ENCODE results near the gene GJB6. TPM values are rescaled to one million over a fixed set of nuclear protein-coding genes. Genes with fewer than 3 reads are reported as not detected.
"Not testable (repeated sequence)": the region's sequence is repeated elsewhere in the genome, so short reads cannot be mapped to it uniquely, and the experiment has no call there.

Gene GJB6
- 0.37 and 0.44 TPM in 2 replicates for polyA plus RNA-seq (2013)

DNA sequence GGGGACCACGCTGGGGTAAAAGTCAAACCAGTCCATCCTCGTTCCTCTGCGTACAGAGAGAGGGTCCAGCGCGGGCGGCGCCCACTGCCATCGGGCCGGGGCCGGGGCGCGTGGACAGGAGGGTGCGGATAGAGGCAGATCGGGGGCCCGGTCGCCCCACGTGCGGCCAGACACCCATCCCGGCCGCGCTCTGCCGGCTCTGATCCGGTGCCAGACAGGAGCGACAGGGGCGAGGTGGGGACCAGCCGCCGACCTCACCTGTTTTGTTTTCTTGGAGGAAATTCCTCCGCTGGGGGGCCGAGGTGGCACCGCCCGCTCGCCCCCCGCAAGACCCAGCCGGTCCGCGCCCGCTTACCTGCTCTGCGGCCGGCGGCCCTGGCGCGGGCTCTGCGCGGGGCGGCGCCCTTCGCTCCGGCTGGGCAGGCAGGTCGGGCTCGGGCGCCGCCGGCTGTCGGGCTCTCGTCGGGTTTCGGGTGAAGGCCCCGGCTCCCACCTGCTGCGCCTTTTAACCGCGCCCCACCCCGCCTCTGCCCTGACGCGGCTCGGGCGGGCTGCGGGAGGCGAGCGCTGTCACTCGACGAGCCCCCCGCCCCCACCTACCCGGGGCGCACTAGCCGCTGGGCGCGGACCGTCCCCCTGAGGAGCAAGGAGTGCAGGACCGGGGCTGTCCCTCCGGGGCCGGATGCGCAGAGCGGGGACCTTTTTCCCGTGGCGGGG, at the start of gene GJB6:
Gene GJB6, minus strand, starts transcription at position 481 of the 717 bp plus-strand sequence. CDS start 8,839 bp downstream, outside the sequence.
- Histone ChIP-seq H4K8ac (ENCODE audit: low read depth, low read length) (no peak within 1 kb of the TSS), H2AK5ac (ENCODE audit: low read length) (no peak within 1 kb of the TSS), H2BK5ac (ENCODE audit: low read depth, low read length, poor library complexity) (peak within 1 kb of the TSS; percentile 14), H3K4me2 (ENCODE audit: low read length) (peak within 1 kb of the TSS; percentile 89), H3K23ac (ENCODE audit: low read length) (peak within 1 kb of the TSS; percentile 29), H3K4me1 (ENCODE audit: control insufficient read depth in 1 of 2, insufficient read depth in 2 of 2, low read length in 2 of 2) (peaks cover 11 to 14% of the 10 kb centered on the region in 2 experiments), H3K27ac (ENCODE audit: low read depth, low read length) (no peak within 1 kb of the TSS), H3K36me3 (ENCODE audit: control insufficient read depth in 1 of 2, insufficient read depth in 2 of 2, low read length in 2 of 2) (no peaks in the 10 kb centered on the region), H3K9ac (ENCODE audit: low read length) (peak within 1 kb of the TSS; percentile 59), H3K79me1 (ENCODE audit: low read length) (peaks cover 3% of the 10 kb centered on the region), H3K27me3 (ENCODE audit: insufficient read depth, low read length) (peaks cover 20% of the 10 kb centered on the region), H2BK120ac (ENCODE audit: insufficient read depth, low read length, poor library complexity) (no peak within 1 kb of the TSS), H4K91ac (ENCODE audit: low read depth, low read length) (peak within 1 kb of the TSS; percentile 17), H3K18ac (ENCODE audit: low read length) (no peak within 1 kb of the TSS), H2AFZ (ENCODE audit: insufficient read depth, low read length, poor library complexity) (peak within 1 kb of the TSS; percentile 74), H4K12ac (ENCODE audit: low read depth, low read length) (no peak within 1 kb of the TSS), H3K4ac (ENCODE audit: low read depth, low read length) (no peak within 1 kb of the TSS), H3K14ac (ENCODE audit: low read length) (peak within 1 kb of the TSS; percentile 25), H2BK12ac (ENCODE audit: low read length) (no peak within 1 kb of the TSS), H3K9me3 (ENCODE audit: insufficient read depth, low read depth, low read length) (peaks cover 4% of the 10 kb centered on the region), H3K79me2 (ENCODE audit: control insufficient read depth, insufficient read depth, low read length, poor library complexity) (no peaks in the 10 kb centered on the region), H3K4me3 (ENCODE audit: low read depth, low read length) (peak within 1 kb of the TSS; percentile 46)
- peak in 1 of 2 donors; percentile 19 for DNase-seq
- no CpG with 5 or more reads among the region's 85 CpGs for WGBS (ENCODE audit: extremely low coverage, insufficient coverage, insufficient read length)

DNA sequence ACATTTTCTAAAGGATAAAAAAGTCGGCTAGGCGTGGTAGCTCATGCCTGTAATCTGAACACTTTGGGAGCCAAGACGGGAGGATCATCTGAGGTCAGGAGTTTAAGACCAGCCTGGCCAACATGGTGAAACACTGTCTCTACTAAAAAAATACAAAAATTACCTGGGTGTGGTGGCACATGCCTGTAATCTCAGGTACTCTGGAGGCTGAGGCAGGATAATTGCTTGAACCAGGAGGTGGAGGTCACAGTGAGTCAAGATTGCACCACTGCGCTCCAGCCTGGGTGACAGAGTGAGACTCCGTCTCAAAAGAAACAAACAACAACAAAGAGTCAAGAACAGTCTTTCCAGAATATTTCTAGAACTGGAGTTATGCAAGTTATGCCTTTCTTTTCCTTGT, 44.8 kb upstream of the GJB6 start:
- not testable (repeated sequence) for H4K91ac ChIP-seq (ENCODE audit: low read depth, low read length); H3K4me2 ChIP-seq (ENCODE audit: low read length); H2BK120ac ChIP-seq (ENCODE audit: insufficient read depth, low read length, poor library complexity); H4K12ac ChIP-seq (ENCODE audit: low read depth, low read length); H2AK5ac ChIP-seq (ENCODE audit: low read length); H3K79me2 ChIP-seq (ENCODE audit: control insufficient read depth, insufficient read depth, low read length, poor library complexity); H3K9me3 ChIP-seq (ENCODE audit: insufficient read depth, low read depth, low read length); H4K8ac ChIP-seq (ENCODE audit: low read depth, low read length); H3K79me1 ChIP-seq (ENCODE audit: low read length); H3K4ac ChIP-seq (ENCODE audit: low read depth, low read length); H2BK5ac ChIP-seq (ENCODE audit: low read depth, low read length, poor library complexity); H3K18ac ChIP-seq (ENCODE audit: low read length); H2AFZ ChIP-seq (ENCODE audit: insufficient read depth, low read length, poor library complexity); H3K23ac ChIP-seq (ENCODE audit: low read length); H3K27me3 ChIP-seq (ENCODE audit: insufficient read depth, low read length); H3K4me1 ChIP-seq (ENCODE audit: control insufficient read depth in 1 of 2, insufficient read depth in 2 of 2, low read length in 2 of 2); H3K27ac ChIP-seq (ENCODE audit: low read depth, low read length); H3K9ac ChIP-seq (ENCODE audit: low read length); H3K14ac ChIP-seq (ENCODE audit: low read length); H3K4me3 ChIP-seq (ENCODE audit: low read depth, low read length); H2BK12ac ChIP-seq (ENCODE audit: low read length); H3K36me3 ChIP-seq (ENCODE audit: control insufficient read depth in 1 of 2, insufficient read depth in 2 of 2, low read length in 2 of 2)
- DNase-seq = peak; percentile 55 to 76
- WGBS (ENCODE audit: extremely low coverage, insufficient coverage, insufficient read length) = no CpG with 5 or more reads among the region's 5 CpGs

DNA sequence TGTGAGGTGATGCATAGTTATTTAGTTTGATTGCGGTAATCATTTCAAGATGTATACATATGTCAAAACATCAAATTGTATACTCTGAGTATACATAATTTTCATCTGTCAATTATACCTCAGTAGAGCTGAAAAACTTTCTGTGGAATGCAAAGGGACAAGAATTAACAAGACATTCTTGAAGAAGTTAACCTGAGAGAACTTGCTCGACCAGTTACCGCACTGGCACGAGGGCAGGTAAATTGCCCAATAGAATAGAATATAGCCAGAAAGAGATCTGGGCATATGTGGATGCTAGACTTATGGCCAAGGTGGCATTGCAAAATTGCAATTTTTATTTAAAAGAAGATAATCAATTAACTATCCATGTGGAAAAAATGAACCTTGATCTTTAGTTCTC, 42.3 kb upstream of the GJB6 start:
- no peak overlapping the region for H2AK5ac ChIP-seq (ENCODE audit: low read length)
- H2BK120ac ChIP-seq (ENCODE audit: insufficient read depth, low read length, poor library complexity) = no peak overlapping the region
- no peak overlapping the region for H4K8ac ChIP-seq (ENCODE audit: low read depth, low read length)
- H3K4me3 ChIP-seq (ENCODE audit: low read depth, low read length) = no peak overlapping the region
- H3K4ac ChIP-seq (ENCODE audit: low read depth, low read length) = no peak overlapping the region
- no peak overlapping the region for H4K12ac ChIP-seq (ENCODE audit: low read depth, low read length)
- no peak overlapping the region for H2AFZ ChIP-seq (ENCODE audit: insufficient read depth, low read length, poor library complexity)
- H3K9ac ChIP-seq (ENCODE audit: low read length) = no peak overlapping the region
- H3K18ac ChIP-seq (ENCODE audit: low read length) = no peak overlapping the region
- peak; percentile 62 to 90 for DNase-seq
- H2BK12ac ChIP-seq (ENCODE audit: low read length) = no peak overlapping the region
- no peaks in the 10 kb centered on the region for H3K27me3 ChIP-seq (ENCODE audit: insufficient read depth, low read length)
- H3K36me3 ChIP-seq (ENCODE audit: control insufficient read depth in 1 of 2, insufficient read depth in 2 of 2, low read length in 2 of 2) = no peaks in the 10 kb centered on the region
- no peaks in the 10 kb centered on the region for H3K79me1 ChIP-seq (ENCODE audit: low read length)
- WGBS (ENCODE audit: extremely low coverage, insufficient coverage, insufficient read length) = no CpG with 5 or more reads among the region's 4 CpGs
- H3K23ac ChIP-seq (ENCODE audit: low read length) = no peak overlapping the region
- H3K79me2 ChIP-seq (ENCODE audit: control insufficient read depth, insufficient read depth, low read length, poor library complexity) = no peaks in the 10 kb centered on the region
- H4K91ac ChIP-seq (ENCODE audit: low read depth, low read length) = no peak overlapping the region
- H3K14ac ChIP-seq (ENCODE audit: low read length) = no peak overlapping the region
- H3K4me2 ChIP-seq (ENCODE audit: low read length) = no peak overlapping the region
- no peak overlapping the region for H3K27ac ChIP-seq (ENCODE audit: low read depth, low read length)
- H3K9me3 ChIP-seq (ENCODE audit: insufficient read depth, low read depth, low read length) = no peaks in the 10 kb centered on the region
- no peak overlapping the region for H2BK5ac ChIP-seq (ENCODE audit: low read depth, low read length, poor library complexity)
- H3K4me1 ChIP-seq (ENCODE audit: control insufficient read depth in 1 of 2, insufficient read depth in 2 of 2, low read length in 2 of 2) = peaks cover 0 to 2% of the 10 kb centered on the region in 2 experiments

DNA sequence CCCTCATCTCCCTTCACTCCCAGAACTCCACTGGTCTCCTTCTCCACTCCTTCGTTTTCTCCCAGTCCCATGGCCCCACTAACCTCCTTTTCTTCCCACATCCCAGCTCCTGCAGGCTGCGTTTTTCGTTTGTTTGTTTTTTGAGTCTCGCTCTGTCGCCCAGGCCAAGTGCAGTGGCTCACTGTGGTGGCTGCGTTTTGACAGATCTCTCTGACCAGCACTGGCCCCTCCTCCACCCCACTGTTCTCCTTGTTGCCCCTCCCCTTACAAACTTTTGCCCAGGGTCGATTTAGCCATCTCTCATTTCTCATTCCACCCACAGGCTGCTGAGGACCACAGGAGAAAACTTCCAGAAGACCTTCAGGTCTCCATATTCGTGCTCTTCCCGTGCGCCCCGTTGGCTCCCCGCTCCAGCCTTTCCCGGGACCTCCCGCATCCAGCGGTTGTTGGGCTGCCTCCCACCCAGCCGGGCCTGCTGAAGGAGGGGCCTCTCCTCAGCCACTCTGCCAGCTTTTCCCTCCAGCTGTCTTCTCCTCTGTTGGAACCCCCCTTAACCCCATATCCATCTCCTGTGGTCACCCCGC, 40.6 kb upstream of the GJB6 start:
- H2BK5ac ChIP-seq (ENCODE audit: low read depth, low read length, poor library complexity) = no peak overlapping the region
- no peak overlapping the region for H4K12ac ChIP-seq (ENCODE audit: low read depth, low read length)
- H3K36me3 ChIP-seq (ENCODE audit: control insufficient read depth in 1 of 2, insufficient read depth in 2 of 2, low read length in 2 of 2) = no peaks in the 10 kb centered on the region
- H3K23ac ChIP-seq (ENCODE audit: low read length) = no peak overlapping the region
- no peak overlapping the region for H3K4me2 ChIP-seq (ENCODE audit: low read length)
- H2AK5ac ChIP-seq (ENCODE audit: low read length) = no peak overlapping the region
- H2AFZ ChIP-seq (ENCODE audit: insufficient read depth, low read length, poor library complexity) = no peak overlapping the region
- no peaks in the 10 kb centered on the region for H3K79me2 ChIP-seq (ENCODE audit: control insufficient read depth, insufficient read depth, low read length, poor library complexity)
- no peak for DNase-seq
- H3K4me3 ChIP-seq (ENCODE audit: low read depth, low read length) = no peak overlapping the region
- H3K27ac ChIP-seq (ENCODE audit: low read depth, low read length) = no peak overlapping the region
- no peak overlapping the region for H2BK12ac ChIP-seq (ENCODE audit: low read length)
- H2BK120ac ChIP-seq (ENCODE audit: insufficient read depth, low read length, poor library complexity) = no peak overlapping the region
- H4K91ac ChIP-seq (ENCODE audit: low read depth, low read length) = no peak overlapping the region
- no peak overlapping the region for H3K14ac ChIP-seq (ENCODE audit: low read length)
- no CpG with 5 or more reads among the region's 17 CpGs for WGBS (ENCODE audit: extremely low coverage, insufficient coverage, insufficient read length)
- H3K9ac ChIP-seq (ENCODE audit: low read length) = no peak overlapping the region
- peaks cover 0 to 2% of the 10 kb centered on the region in 2 experiments for H3K4me1 ChIP-seq (ENCODE audit: control insufficient read depth in 1 of 2, insufficient read depth in 2 of 2, low read length in 2 of 2)
- H3K9me3 ChIP-seq (ENCODE audit: insufficient read depth, low read depth, low read length) = no peaks in the 10 kb centered on the region
- H3K18ac ChIP-seq (ENCODE audit: low read length) = no peak overlapping the region
- H3K79me1 ChIP-seq (ENCODE audit: low read length) = no peaks in the 10 kb centered on the region
- no peak overlapping the region for H3K4ac ChIP-seq (ENCODE audit: low read depth, low read length)
- no peak overlapping the region for H4K8ac ChIP-seq (ENCODE audit: low read depth, low read length)
- H3K27me3 ChIP-seq (ENCODE audit: insufficient read depth, low read length) = no peaks in the 10 kb centered on the region
